Osteocyte (in vitro differentiated cells): ENCODE data around the gene TERT. TPM values are rescaled to one million over a fixed set of nuclear protein-coding genes. Genes with fewer than 3 reads are reported as not detected.

Source experiments
- DNase-seq: peaks from one replicate; pipeline ENCODE4 v3.0.0; 2021; ENCODE audit warnings: mixed read lengths; ENCODE audit not compliant: unreplicated experiment; ENCODE audit errors: extremely low spot score
- H3K27ac Mint-ChIP-seq: one replicate; pipeline ENCODE4 v1.8.0; 2021; ENCODE audit warnings: mild to moderate bottlenecking, mixed read lengths; ENCODE audit not compliant: unreplicated experiment
- H3K27me3 Mint-ChIP-seq: one replicate; pipeline ENCODE4 v1.8.0; 2021; ENCODE audit warnings: mixed read lengths; ENCODE audit not compliant: unreplicated experiment
- H3K36me3 Mint-ChIP-seq: one replicate; pipeline ENCODE4 v1.8.0; 2021; ENCODE audit warnings: mixed read lengths; ENCODE audit not compliant: unreplicated experiment
- H3K4me1 Mint-ChIP-seq: one replicate; pipeline ENCODE4 v1.8.0; 2021; ENCODE audit warnings: mixed read lengths; ENCODE audit not compliant: unreplicated experiment
- H3K4me3 Mint-ChIP-seq: one replicate; pipeline ENCODE4 v1.8.0; 2021; ENCODE audit warnings: mild to moderate bottlenecking, moderate library complexity, mixed read lengths; ENCODE audit not compliant: unreplicated experiment
- H3K9me3 Mint-ChIP-seq: one replicate; pipeline ENCODE4 v1.8.0; 2021; ENCODE audit warnings: mixed read lengths; ENCODE audit not compliant: unreplicated experiment
- total RNA-seq: library from RNA; stranded (reverse); gene quantifications from 2 replicates; pipeline ENCODE4 v1.2.1, GENCODE V29; 2021
- TF ChIP-seq, protein P1 (sequence below): fragments of 200-600 bp; sonication (generic); IDR thresholded peaks from 2 replicates; pipeline ENCODE4 v1.5.0; 2021; ENCODE audit warnings: antibody characterized with exemption, mild to moderate bottlenecking, moderate library complexity

Gene TERT
- total RNA-seq, 1 donor from 2014 or later: not detected

GRCh38 chr5:1257841-1258240, 37.0 kb downstream of the TERT start:
- Mint-ChIP-seq H3K4me1 (no peaks in the 10 kb centered on the region), H3K4me3 (no peak overlapping the region), H3K36me3 (no peaks in the 10 kb centered on the region), H3K9me3 (no peaks in the 10 kb centered on the region), H3K27me3 (no peaks in the 10 kb centered on the region), H3K27ac (no peak overlapping the region)
- TF ChIP-seq, protein P1, sequence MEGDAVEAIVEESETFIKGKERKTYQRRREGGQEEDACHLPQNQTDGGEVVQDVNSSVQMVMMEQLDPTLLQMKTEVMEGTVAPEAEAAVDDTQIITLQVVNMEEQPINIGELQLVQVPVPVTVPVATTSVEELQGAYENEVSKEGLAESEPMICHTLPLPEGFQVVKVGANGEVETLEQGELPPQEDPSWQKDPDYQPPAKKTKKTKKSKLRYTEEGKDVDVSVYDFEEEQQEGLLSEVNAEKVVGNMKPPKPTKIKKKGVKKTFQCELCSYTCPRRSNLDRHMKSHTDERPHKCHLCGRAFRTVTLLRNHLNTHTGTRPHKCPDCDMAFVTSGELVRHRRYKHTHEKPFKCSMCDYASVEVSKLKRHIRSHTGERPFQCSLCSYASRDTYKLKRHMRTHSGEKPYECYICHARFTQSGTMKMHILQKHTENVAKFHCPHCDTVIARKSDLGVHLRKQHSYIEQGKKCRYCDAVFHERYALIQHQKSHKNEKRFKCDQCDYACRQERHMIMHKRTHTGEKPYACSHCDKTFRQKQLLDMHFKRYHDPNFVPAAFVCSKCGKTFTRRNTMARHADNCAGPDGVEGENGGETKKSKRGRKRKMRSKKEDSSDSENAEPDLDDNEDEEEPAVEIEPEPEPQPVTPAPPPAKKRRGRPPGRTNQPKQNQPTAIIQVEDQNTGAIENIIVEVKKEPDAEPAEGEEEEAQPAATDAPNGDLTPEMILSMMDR: no peak
- no peak for DNase-seq

- Mint-ChIP-seq H3K36me3 (no peaks in the 10 kb centered on the region), H3K4me3 (no peak overlapping the region), H3K27me3 (no peaks in the 10 kb centered on the region), H3K27ac (no peak overlapping the region), H3K9me3 (no peaks in the 10 kb centered on the region), H3K4me1 (no peaks in the 10 kb centered on the region)
- no peak for DNase-seq
- TF ChIP-seq, protein P1: no peak
Measured at GRCh38 chr5:1257363-1257762, 37.5 kb downstream of the TERT start.

GRCh38 chr5:1256776-1257175, 38.1 kb downstream of the TERT start:
- no peak overlapping the region for H3K27ac Mint-ChIP-seq
- no peak for DNase-seq
- H3K4me3 Mint-ChIP-seq: no peak overlapping the region
- H3K4me1 Mint-ChIP-seq: no peaks in the 10 kb centered on the region
- TF ChIP-seq, protein P1: no peak
- no peaks in the 10 kb centered on the region for H3K36me3 Mint-ChIP-seq
- H3K9me3 Mint-ChIP-seq: no peaks in the 10 kb centered on the region
- H3K27me3 Mint-ChIP-seq: no peaks in the 10 kb centered on the region

GRCh38 chr5:1255081-1255561, 39.7 kb downstream of the TERT start:
- Mint-ChIP-seq H3K27ac (no peak overlapping the region), H3K36me3 (no peaks in the 10 kb centered on the region), H3K9me3 (no peaks in the 10 kb centered on the region), H3K4me3 (no peak overlapping the region), H3K27me3 (no peaks in the 10 kb centered on the region), H3K4me1 (no peaks in the 10 kb centered on the region)
- TF ChIP-seq, protein P1: no peak
- DNase-seq: no peak

DNA sequence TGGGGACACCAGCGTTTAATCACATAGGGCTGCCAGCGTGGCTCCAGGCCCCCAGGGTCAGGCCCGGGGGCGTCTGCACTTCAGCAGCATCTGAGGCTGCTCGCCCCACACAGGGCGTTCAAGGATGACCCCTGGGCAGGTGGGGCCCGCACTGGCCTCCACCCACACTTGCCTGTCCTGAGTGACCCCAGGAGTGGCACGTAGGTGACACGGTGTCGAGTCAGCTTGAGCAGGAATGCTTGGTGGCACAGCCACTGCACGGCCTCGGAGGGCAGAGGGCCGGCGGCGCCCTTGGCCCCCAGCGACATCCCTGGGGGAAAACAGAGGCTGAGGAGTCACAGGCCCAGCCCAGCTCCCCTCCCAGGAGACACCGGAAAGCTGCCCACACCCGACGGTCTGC, 40.7 kb downstream of the TERT start:
- Mint-ChIP-seq H3K4me3 (no peak overlapping the region), H3K4me1 (no peaks in the 10 kb centered on the region), H3K27ac (no peak overlapping the region), H3K36me3 (no peaks in the 10 kb centered on the region), H3K9me3 (no peaks in the 10 kb centered on the region), H3K27me3 (no peaks in the 10 kb centered on the region)
- DNase-seq: no peak
- TF ChIP-seq, protein P1: no peak
